Endothelial cell of umbilical vein (primary cell): Measurements from ENCODE around the gene ZNF248.

Experiments used
- EZH2 ChIP-seq: IDR thresholded peaks from 2 replicates; pipeline ENCODE4 v1.6.1; 2012; ENCODE audit warnings: borderline replicate concordance, low read depth, mild to moderate bottlenecking, moderate library complexity, low read length, inconsistent platforms; ENCODE audit not compliant: severe bottlenecking
- POLR2A ChIP-seq: IDR thresholded peaks from 2 replicates; pipeline ENCODE4 v1.6.1; 2012; ENCODE audit warnings: low read depth, mild to moderate bottlenecking, control low read depth, low read length
- TF ChIP-seq, protein P1 (sequence below), 2 donors: IDR thresholded peaks; 1 replicate in 1 of 2; 2 replicates in 1 of 2; pipeline ENCODE4 v1.5.1; 2011; ENCODE audit warnings: low read length in 2 of 2, mild to moderate bottlenecking in 2 of 2, moderate library complexity in 2 of 2, control low read depth in 1 of 2, inconsistent platforms in 1 of 2, low read depth in 1 of 2; ENCODE audit not compliant: insufficient read depth in 1 of 2; ENCODE audit errors: extremely low read depth in 1 of 2

- TF ChIP-seq EZH2 (no peak), POLR2A (no peak)
- TF ChIP-seq, protein P1, sequence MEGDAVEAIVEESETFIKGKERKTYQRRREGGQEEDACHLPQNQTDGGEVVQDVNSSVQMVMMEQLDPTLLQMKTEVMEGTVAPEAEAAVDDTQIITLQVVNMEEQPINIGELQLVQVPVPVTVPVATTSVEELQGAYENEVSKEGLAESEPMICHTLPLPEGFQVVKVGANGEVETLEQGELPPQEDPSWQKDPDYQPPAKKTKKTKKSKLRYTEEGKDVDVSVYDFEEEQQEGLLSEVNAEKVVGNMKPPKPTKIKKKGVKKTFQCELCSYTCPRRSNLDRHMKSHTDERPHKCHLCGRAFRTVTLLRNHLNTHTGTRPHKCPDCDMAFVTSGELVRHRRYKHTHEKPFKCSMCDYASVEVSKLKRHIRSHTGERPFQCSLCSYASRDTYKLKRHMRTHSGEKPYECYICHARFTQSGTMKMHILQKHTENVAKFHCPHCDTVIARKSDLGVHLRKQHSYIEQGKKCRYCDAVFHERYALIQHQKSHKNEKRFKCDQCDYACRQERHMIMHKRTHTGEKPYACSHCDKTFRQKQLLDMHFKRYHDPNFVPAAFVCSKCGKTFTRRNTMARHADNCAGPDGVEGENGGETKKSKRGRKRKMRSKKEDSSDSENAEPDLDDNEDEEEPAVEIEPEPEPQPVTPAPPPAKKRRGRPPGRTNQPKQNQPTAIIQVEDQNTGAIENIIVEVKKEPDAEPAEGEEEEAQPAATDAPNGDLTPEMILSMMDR (IDR thresholded peaks at IDR 0.05; ENCODE audit: extremely low read depth in 1 of 2, insufficient read depth in 1 of 2, low read depth in 1 of 2, low read length in 2 of 2), result no peak
Observed at GRCh38 chr10:37896436-37896835, 39.0 kb upstream of the ZNF248 start.
